Panc1 (cell line): ENCODE data around the gene CAND2. TPM values are rescaled to one million over a fixed set of nuclear protein-coding genes. Genes with fewer than 3 reads are reported as not detected.

Experiments used
- ATAC-seq: fragments of 200-7000 bp; cut with Tn5 transposase; 2 replicates; pipeline ENCODE4 v1.9.1; 2020; ENCODE audit warnings: mild to moderate bottlenecking, moderate library complexity
- BruUV-seq: library from RNA; stranded (reverse); fragments of 400-500 nt; replicated peaks from 2 replicates; lab custom pipeline; 2021; lab: Mats Ljungman, UMichigan
- CTCF ChIA-PET: fragments of 300-600 bp; sonication (Branson Sonifier 250); formaldehyde crosslinking; loops from one replicate; lab custom pipeline; 2022; ENCODE audit warnings: antibody characterized with exemption; lab: Charles Lee
- POLR2A ChIA-PET: fragments of 300-600 bp; sonication (Branson Sonifier 250); formaldehyde crosslinking; loops from one replicate; lab custom pipeline; 2022; ENCODE audit warnings: antibody characterized with exemption; lab: Charles Lee
- DNase-seq: peaks from one replicate; pipeline ENCODE4 v3.0.0-alpha.2; 2010; ENCODE audit warnings: low read depth, low spot score
- H3K27ac ChIP-seq: 2 replicates; pipeline ENCODE4 v1.5.1; 2011; ENCODE audit warnings: mild to moderate bottlenecking, low read length, inconsistent platforms
- H3K27me3 ChIP-seq: fragments of 200-500 bp; sonication (Bioruptor generic); 2 replicates; pipeline ENCODE4 v1.6.0; 2014; ENCODE audit warnings: low read length, inconsistent platforms; ENCODE audit not compliant: control insufficient read depth, insufficient read depth
- H3K36me3 ChIP-seq: fragments of 200-500 bp; sonication (Bioruptor generic); 2 replicates; pipeline ENCODE4 v1.5.1; 2014; ENCODE audit warnings: inconsistent platforms, mild to moderate bottlenecking, low read length, moderate library complexity; ENCODE audit not compliant: control insufficient read depth, insufficient read depth
- H3K4me1 ChIP-seq: 2 replicates; pipeline ENCODE4 v1.5.1; 2011; ENCODE audit warnings: inconsistent platforms, mild to moderate bottlenecking, low read length, moderate library complexity; ENCODE audit not compliant: control insufficient read depth, insufficient read depth
- H3K4me3 ChIP-seq, 2 experiments: 2 replicates each; pipeline ENCODE4 v1.5.1; 2011 to 2012; ENCODE audit warnings: low read depth in 2 of 2, low read length in 2 of 2, mild to moderate bottlenecking in 2 of 2, inconsistent platforms in 1 of 2, moderate library complexity in 1 of 2
- H3K9me3 ChIP-seq: fragments of 200-500 bp; sonication (Bioruptor generic); 2 replicates; pipeline ENCODE4 v1.5.1; 2014; ENCODE audit warnings: low read depth, mild to moderate bottlenecking, inconsistent platforms, low read length, moderate library complexity; ENCODE audit not compliant: control insufficient read depth, insufficient read depth
- CTCF ChIP-seq: fragments of 450-650 bp; IDR thresholded peaks from 2 replicates; pipeline ENCODE4 v1.5.1; 2017; ENCODE audit warnings: mild to moderate bottlenecking
- POLR2AphosphoS5 ChIP-seq: IDR thresholded peaks from 2 replicates; pipeline ENCODE4 v1.6.1; 2012; ENCODE audit warnings: mild to moderate bottlenecking, low read depth, low read length, moderate library complexity
- REST ChIP-seq, 2 experiments: IDR thresholded peaks; 2 replicates each; pipeline ENCODE4 v1.6.1; 2011 to 2012; ENCODE audit warnings: low read depth in 2 of 2, control low read depth in 1 of 2, low read length in 1 of 2, mild to moderate bottlenecking in 1 of 2, moderate library complexity in 1 of 2; ENCODE audit not compliant: insufficient read depth in 1 of 2
- SIN3A ChIP-seq: IDR thresholded peaks from 2 replicates; pipeline ENCODE4 v1.6.1; 2012; ENCODE audit warnings: low read depth, mild to moderate bottlenecking, low read length, moderate library complexity, borderline replicate concordance; ENCODE audit not compliant: insufficient read depth
- TCF7L2 ChIP-seq: IDR thresholded peaks from 2 replicates; pipeline ENCODE4 v1.6.1; 2011; ENCODE audit warnings: mild to moderate bottlenecking, low read depth, low read length, inconsistent platforms
- in situ Hi-C: cut with HindIII; loops from 2 replicates; pipeline ENCODE4 v1.10.0; 2016; ENCODE audit warnings: low sequenced_read_pairs, low pct_unique_long_range_greater_than_20kb
- intact Hi-C: fragments of 100-400 bp; cut with micrococcal nuclease; formaldehyde crosslinking; loops from one replicate; pipeline ENCODE4 v1.10.0; 2022; ENCODE audit not compliant: unreplicated experiment
- total RNA-seq: library from RNA; stranded (reverse); gene quantifications from one replicate; pipeline ENCODE4 v1.2.1, GENCODE V29; 2021; ENCODE audit not compliant: unreplicated experiment

CAND2 gene
- total RNA-seq, 1 experiment from 2014 or later = 0.13 TPM

- intact Hi-C loops = loop anchor here (10.0 kb wide), 1 partner anchor 130 kb away; no protein-coding TSS in a partner anchor
- ChIA-PET POLR2A (no interaction called here), CTCF (no interaction called here)
- TF ChIP-seq REST (IDR thresholded peaks at IDR 0.05; ENCODE audit: insufficient read depth in 1 of 2, low read depth in 2 of 2, low read length in 1 of 2) (no peak), POLR2AphosphoS5 (no peak), SIN3A (no peak), TCF7L2 (no peak), CTCF (no peak)
- BruUV-seq = no TSS peak
- no peak overlapping the region for H3K4me3 ChIP-seq
- no peaks in the 10 kb centered on the region for H3K9me3 ChIP-seq
- no peaks in the 10 kb centered on the region for H3K36me3 ChIP-seq
- H3K4me1 ChIP-seq = no peaks in the 10 kb centered on the region
- no peak overlapping the region for H3K27ac ChIP-seq
- DNase-seq (no peak), ATAC-seq (no peak)
- in situ Hi-C loops = no loop called here
- H3K27me3 ChIP-seq = no peaks in the 10 kb centered on the region
Observed at GRCh38 chr3:12865271-12865670, 68.8 kb downstream of the CAND2 start.

GRCh38 chr3:12866836-12867235, 70.4 kb downstream of the CAND2 start:
- intact Hi-C loops = loop anchor here (10.0 kb wide), 1 partner anchor 128 kb away; no protein-coding TSS in a partner anchor
- in situ Hi-C loops = no loop called here
- H3K27me3 ChIP-seq = no peaks in the 10 kb centered on the region
- BruUV-seq = no TSS peak
- ChIA-PET POLR2A (no interaction called here), CTCF (no interaction called here)
- no peak overlapping the region for H3K4me3 ChIP-seq
- no peaks in the 10 kb centered on the region for H3K4me1 ChIP-seq
- DNase-seq = no peak
- no peaks in the 10 kb centered on the region for H3K36me3 ChIP-seq
- TF ChIP-seq POLR2AphosphoS5 = no peak
- TF ChIP-seq CTCF = no peak
- no peak for TF ChIP-seq SIN3A
- TF ChIP-seq REST (IDR thresholded peaks at IDR 0.05; ENCODE audit: insufficient read depth in 1 of 2, low read depth in 2 of 2, low read length in 1 of 2) = no peak
- no peak for TF ChIP-seq TCF7L2
- no peaks in the 10 kb centered on the region for H3K9me3 ChIP-seq
- no peak overlapping the region for H3K27ac ChIP-seq
- ATAC-seq = no peak
